Right atrium auricular region (tissue), 2 donors: ENCODE results near the gene CPM. TPM values are rescaled to one million over a fixed set of nuclear protein-coding genes. Genes with fewer than 3 reads are reported as not detected.

Experiments used
- DNase-seq: peaks from one replicate; pipeline ENCODE4 v3.0.0-alpha.2; 2019; ENCODE audit warnings: low spot score
- H3K27ac ChIP-seq, 2 donors: fragments of 200-600 bp; sonication (generic); 1 replicate in 1 of 2; 2 replicates in 1 of 2; pipeline ENCODE4 v1.5.1; 2016 to 2019
- H3K27me3 ChIP-seq, 2 donors: fragments of 200-600 bp; sonication (generic); one replicate each; pipeline versions ENCODE4 v1.5.1 to v1.6.0; 2017 to 2019
- H3K36me3 ChIP-seq: fragments of 200-600 bp; sonication (generic); one replicate; pipeline ENCODE4 v1.5.1; 2016
- H3K4me1 ChIP-seq, 2 donors: fragments of 200-600 bp; sonication (generic); one replicate each; pipeline versions ENCODE4 v1.5.1 to v1.6.0; 2017 to 2019
- H3K4me3 ChIP-seq, 2 donors: fragments of 200-600 bp; sonication (generic); 1 replicate in 1 of 2; 2 replicates in 1 of 2; pipeline ENCODE4 v1.5.1; 2017 to 2019; ENCODE audit warnings: mild to moderate bottlenecking in 1 of 2, moderate library complexity in 1 of 2
- H3K9me3 ChIP-seq, 2 donors: fragments of 200-600 bp; sonication (generic); one replicate each; pipeline ENCODE4 v1.5.1; 2019
- total RNA-seq, 2 donors: library from RNA; depleted of rRNA; stranded (reverse); fragments of >200 nt; gene quantifications; one replicate each; pipeline ENCODE4 v1.1.0, GENCODE V29; 2016
- TF ChIP-seq, protein P1 (sequence below), 2 donors: fragments of 200-600 bp; sonication (generic); IDR thresholded peaks; one replicate each; pipeline ENCODE4 v1.5.1; 2019; ENCODE audit warnings: antibody characterized with exemption in 2 of 2

The CPM gene
- total RNA-seq, 2 donors from 2014 or later, result 19.8 to 21.9 TPM

GRCh38 chr12:68951652-68952051, 18.7 kb upstream of the CPM start:
- H3K4me1 ChIP-seq, result no peaks in the 10 kb centered on the region
- no peaks in the 10 kb centered on the region for H3K9me3 ChIP-seq
- peak overlapping the region; percentile 21 to 23 for H3K27ac ChIP-seq
- no peaks in the 10 kb centered on the region for H3K36me3 ChIP-seq
- H3K27me3 ChIP-seq, result no peaks in the 10 kb centered on the region
- H3K4me3 ChIP-seq, result no peak overlapping the region
- DNase-seq, result no peak
- TF ChIP-seq, protein P1, sequence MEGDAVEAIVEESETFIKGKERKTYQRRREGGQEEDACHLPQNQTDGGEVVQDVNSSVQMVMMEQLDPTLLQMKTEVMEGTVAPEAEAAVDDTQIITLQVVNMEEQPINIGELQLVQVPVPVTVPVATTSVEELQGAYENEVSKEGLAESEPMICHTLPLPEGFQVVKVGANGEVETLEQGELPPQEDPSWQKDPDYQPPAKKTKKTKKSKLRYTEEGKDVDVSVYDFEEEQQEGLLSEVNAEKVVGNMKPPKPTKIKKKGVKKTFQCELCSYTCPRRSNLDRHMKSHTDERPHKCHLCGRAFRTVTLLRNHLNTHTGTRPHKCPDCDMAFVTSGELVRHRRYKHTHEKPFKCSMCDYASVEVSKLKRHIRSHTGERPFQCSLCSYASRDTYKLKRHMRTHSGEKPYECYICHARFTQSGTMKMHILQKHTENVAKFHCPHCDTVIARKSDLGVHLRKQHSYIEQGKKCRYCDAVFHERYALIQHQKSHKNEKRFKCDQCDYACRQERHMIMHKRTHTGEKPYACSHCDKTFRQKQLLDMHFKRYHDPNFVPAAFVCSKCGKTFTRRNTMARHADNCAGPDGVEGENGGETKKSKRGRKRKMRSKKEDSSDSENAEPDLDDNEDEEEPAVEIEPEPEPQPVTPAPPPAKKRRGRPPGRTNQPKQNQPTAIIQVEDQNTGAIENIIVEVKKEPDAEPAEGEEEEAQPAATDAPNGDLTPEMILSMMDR (IDR thresholded peaks at IDR 0.05), result no peak

GRCh38 chr12:68950511-68950910, 17.5 kb upstream of the CPM start:
- TF ChIP-seq, protein P1 (IDR thresholded peaks at IDR 0.05), result no peak
- H3K4me3 ChIP-seq, result no peak overlapping the region
- H3K27ac ChIP-seq, result no peak overlapping the region
- no peaks in the 10 kb centered on the region for H3K9me3 ChIP-seq
- DNase-seq, result no peak
- H3K4me1 ChIP-seq, result no peaks in the 10 kb centered on the region
- no peaks in the 10 kb centered on the region for H3K27me3 ChIP-seq
- no peaks in the 10 kb centered on the region for H3K36me3 ChIP-seq

GRCh38 chr12:68945255-68945654, 12.3 kb upstream of the CPM start:
- H3K27me3 ChIP-seq, result no peaks in the 10 kb centered on the region
- TF ChIP-seq, protein P1 (IDR thresholded peaks at IDR 0.05), result no peak
- no peaks in the 10 kb centered on the region for H3K4me1 ChIP-seq
- H3K9me3 ChIP-seq, result no peaks in the 10 kb centered on the region
- H3K36me3 ChIP-seq, result no peaks in the 10 kb centered on the region
- no peak for DNase-seq
- no peak overlapping the region for H3K27ac ChIP-seq
- no peak overlapping the region for H3K4me3 ChIP-seq

DNA sequence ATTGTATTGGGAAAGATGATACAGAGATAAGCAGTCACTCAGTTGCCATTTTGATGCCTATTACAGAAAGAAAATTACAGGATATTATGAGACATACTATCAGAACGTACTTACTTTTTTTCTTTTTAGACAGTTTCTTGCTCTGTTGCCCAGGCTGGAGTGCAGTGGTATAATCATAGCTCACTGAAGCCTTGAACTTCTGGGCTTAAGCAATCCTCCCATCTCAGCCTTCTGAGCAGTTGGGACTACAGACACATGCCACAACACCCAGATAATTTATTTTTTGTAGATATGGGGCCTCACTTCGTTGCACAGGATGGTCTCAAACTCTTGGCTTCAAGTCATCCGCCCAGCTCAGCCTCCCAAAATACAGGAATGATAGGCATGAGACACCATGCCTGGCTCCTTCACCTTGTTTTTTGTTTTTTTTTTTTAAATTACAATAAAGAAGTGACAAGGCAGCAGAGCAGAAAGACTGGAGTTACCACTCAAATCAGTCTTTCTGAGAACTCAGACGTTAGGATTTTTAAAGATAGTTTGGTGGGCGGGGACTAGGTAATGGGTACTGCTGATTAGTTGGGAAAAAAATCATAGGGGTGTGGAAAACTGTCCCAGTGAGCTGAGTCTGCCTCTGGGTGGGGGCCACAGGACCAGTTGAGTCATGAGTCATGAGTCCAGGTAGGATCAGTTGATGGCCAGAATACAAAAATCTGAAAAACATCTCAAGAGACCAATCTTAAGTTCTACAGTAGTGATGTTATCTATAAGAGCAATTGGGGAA, 11.5 kb upstream of the CPM start:
- Histone ChIP-seq H3K4me3 (no peak overlapping the region), H3K36me3 (no peaks in the 10 kb centered on the region), H3K27ac (no peak overlapping the region), H3K27me3 (no peaks in the 10 kb centered on the region), H3K4me1 (no peaks in the 10 kb centered on the region), H3K9me3 (no peaks in the 10 kb centered on the region)
- TF ChIP-seq, protein P1 (IDR thresholded peaks at IDR 0.05), result no peak
- no peak for DNase-seq

DNA sequence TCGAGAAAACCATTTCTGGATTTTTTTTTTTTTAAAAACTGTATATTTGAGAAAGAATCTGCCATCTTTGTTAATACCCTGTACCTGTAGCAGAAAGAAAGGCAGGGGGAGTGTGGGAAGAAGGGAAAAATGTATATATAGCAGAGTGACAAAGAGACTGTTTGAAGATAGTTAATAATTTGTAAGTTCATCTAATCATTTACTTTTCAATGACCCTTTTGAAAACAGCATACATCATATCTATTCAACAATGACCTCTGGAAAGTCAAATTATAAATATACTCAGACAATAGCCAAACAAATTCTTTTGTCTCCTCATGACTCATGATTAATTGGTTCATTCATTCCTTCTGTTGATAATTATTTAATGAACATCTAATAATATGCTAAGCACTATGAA, 10.9 kb upstream of the CPM start:
- no peak overlapping the region for H3K4me3 ChIP-seq
- H3K4me1 ChIP-seq, result no peaks in the 10 kb centered on the region
- H3K9me3 ChIP-seq, result no peaks in the 10 kb centered on the region
- H3K27ac ChIP-seq, result no peak overlapping the region
- no peaks in the 10 kb centered on the region for H3K27me3 ChIP-seq
- no peak for DNase-seq
- TF ChIP-seq, protein P1 (IDR thresholded peaks at IDR 0.05), result no peak
- no peaks in the 10 kb centered on the region for H3K36me3 ChIP-seq

- no peak overlapping the region for H3K4me3 ChIP-seq
- no peak for DNase-seq
- no peaks in the 10 kb centered on the region for H3K4me1 ChIP-seq
- TF ChIP-seq, protein P1 (IDR thresholded peaks at IDR 0.05), result no peak
- no peaks in the 10 kb centered on the region for H3K27me3 ChIP-seq
- H3K9me3 ChIP-seq, result no peaks in the 10 kb centered on the region
- H3K36me3 ChIP-seq, result no peaks in the 10 kb centered on the region
- H3K27ac ChIP-seq, result no peak overlapping the region
Measured at GRCh38 chr12:68940731-68941130, 7.8 kb upstream of the CPM start.
